Suprapubic skin (tissue), 4 donors: Measurements from ENCODE around the gene ANKH. TPM values are rescaled to one million over a fixed set of nuclear protein-coding genes. Genes with fewer than 3 reads are reported as not detected.

Experiments used
- DNase-seq, 2 donors: peaks; one replicate each; pipeline ENCODE4 v3.0.0-alpha.2; 2019; ENCODE audit warnings: low spot score in 2 of 2
- H3K27ac ChIP-seq: fragments of 200-600 bp; sonication (generic); one replicate; pipeline ENCODE4 v1.5.1; 2019
- H3K27me3 ChIP-seq: fragments of 200-600 bp; sonication (generic); one replicate; pipeline ENCODE4 v1.5.1; 2019
- H3K36me3 ChIP-seq: fragments of 200-600 bp; sonication (generic); one replicate; pipeline ENCODE4 v1.5.1; 2019
- H3K4me1 ChIP-seq: fragments of 200-600 bp; sonication (generic); one replicate; pipeline ENCODE4 v1.5.1; 2019
- H3K4me3 ChIP-seq: fragments of 200-600 bp; sonication (generic); one replicate; pipeline ENCODE4 v1.5.1; 2019; ENCODE audit warnings: mild to moderate bottlenecking
- H3K9me3 ChIP-seq: fragments of 200-600 bp; sonication (generic); one replicate; pipeline ENCODE4 v1.5.1; 2019
- CTCF ChIP-seq, 2 donors: fragments of 200-600 bp in 1 of 2; fragments of 450-650 bp in 1 of 2; sonication (generic) in 1 of 2; IDR thresholded peaks; one replicate each; pipeline ENCODE4 v1.5.1; 2016 to 2019; ENCODE audit warnings: antibody characterized with exemption in 2 of 2, mild to moderate bottlenecking in 1 of 2, moderate library complexity in 1 of 2
- EP300 ChIP-seq: sonication (generic); formaldehyde crosslinking; IDR thresholded peaks from one replicate; pipeline ENCODE4 v1.6.1; 2017; ENCODE audit warnings: antibody characterized with exemption
- POLR2A ChIP-seq, 2 donors: fragments of 450-650 bp; IDR thresholded peaks; one replicate each; pipeline ENCODE4 v1.6.1; 2017; ENCODE audit warnings: antibody characterized with exemption in 2 of 2, mild to moderate bottlenecking in 2 of 2, moderate library complexity in 2 of 2
- POLR2AphosphoS5 ChIP-seq, 3 donors: sonication (generic); formaldehyde crosslinking; IDR thresholded peaks; one replicate each; pipeline ENCODE4 v1.6.1; 2017; ENCODE audit warnings: antibody characterized with exemption in 3 of 3
- WGBS: methylation state at CpG from one replicate; pipeline ENCODE4 v1.1.5; 2018; 5-methylcytosine and 5-hydroxymethylcytosine counted together
- total RNA-seq, 4 donors: library from RNA; depleted of rRNA; stranded (reverse); fragments of >200 nt; gene quantifications; one replicate each; pipeline ENCODE4 v1.1.0, GENCODE V29; 2016

ANKH gene
- total RNA-seq, 4 donors from 2014 or later, result 59.8 to 86.1 (median 70.4) TPM

GRCh38 chr5:14834584-14835550, 36.7 kb downstream of the ANKH start:
- Histone ChIP-seq H3K4me3 (no peak overlapping the region), H3K27ac (no peak overlapping the region), H3K36me3 (no peaks in the 10 kb centered on the region), H3K4me1 (peaks cover 15% of the 10 kb centered on the region), H3K27me3 (no peaks in the 10 kb centered on the region), H3K9me3 (no peaks in the 10 kb centered on the region)
- WGBS, result 81% methylated on average over 11 of the region's 11 CpGs
- TF ChIP-seq POLR2A (IDR thresholded peaks at IDR 0.05) (no peak), CTCF (IDR thresholded peaks at IDR 0.05) (no peak), EP300 (no peak), POLR2AphosphoS5 (IDR thresholded peaks at IDR 0.05) (no peak)
- DNase-seq, result no peak

- no peaks in the 10 kb centered on the region for H3K36me3 ChIP-seq
- H3K27me3 ChIP-seq, result no peaks in the 10 kb centered on the region
- DNase-seq, result no peak
- H3K27ac ChIP-seq, result no peak overlapping the region
- TF ChIP-seq POLR2A (IDR thresholded peaks at IDR 0.05) (no peak), EP300 (no peak), POLR2AphosphoS5 (IDR thresholded peaks at IDR 0.05) (no peak), CTCF (IDR thresholded peaks at IDR 0.05) (no peak)
- no peaks in the 10 kb centered on the region for H3K9me3 ChIP-seq
- 75% methylated on average over 2 of the region's 2 CpGs for WGBS
- no peak overlapping the region for H3K4me3 ChIP-seq
- H3K4me1 ChIP-seq, result peaks cover 15% of the 10 kb centered on the region
Observed at GRCh38 chr5:14834062-14834461, 37.5 kb downstream of the ANKH start.

- TF ChIP-seq POLR2A (IDR thresholded peaks at IDR 0.05) (no peak), CTCF (IDR thresholded peaks at IDR 0.05) (no peak), EP300 (no peak), POLR2AphosphoS5 (IDR thresholded peaks at IDR 0.05) (no peak)
- WGBS, result 100% methylated on average over 2 of the region's 2 CpGs
- H3K4me1 ChIP-seq, result peaks cover 8% of the 10 kb centered on the region
- no peaks in the 10 kb centered on the region for H3K27me3 ChIP-seq
- no peak overlapping the region for H3K27ac ChIP-seq
- H3K36me3 ChIP-seq, result no peaks in the 10 kb centered on the region
- H3K4me3 ChIP-seq, result no peak overlapping the region
- no peak for DNase-seq
- no peaks in the 10 kb centered on the region for H3K9me3 ChIP-seq
Observed at GRCh38 chr5:14831006-14831338, 40.6 kb downstream of the ANKH start.

GRCh38 chr5:14830210-14831005, 41.2 kb downstream of the ANKH start:
- WGBS, result 94% methylated on average over 12 of the region's 12 CpGs
- no peaks in the 10 kb centered on the region for H3K9me3 ChIP-seq
- TF ChIP-seq POLR2AphosphoS5 (IDR thresholded peaks at IDR 0.05) (no peak), EP300 (no peak), CTCF (IDR thresholded peaks at IDR 0.05) (no peak), POLR2A (IDR thresholded peaks at IDR 0.05) (no peak)
- no peak overlapping the region for H3K27ac ChIP-seq
- no peaks in the 10 kb centered on the region for H3K36me3 ChIP-seq
- no peak overlapping the region for H3K4me3 ChIP-seq
- H3K4me1 ChIP-seq, result peaks cover 8% of the 10 kb centered on the region
- no peaks in the 10 kb centered on the region for H3K27me3 ChIP-seq
- no peak for DNase-seq

- no peak overlapping the region for H3K27ac ChIP-seq
- H3K4me3 ChIP-seq, result no peak overlapping the region
- no peaks in the 10 kb centered on the region for H3K9me3 ChIP-seq
- no peaks in the 10 kb centered on the region for H3K27me3 ChIP-seq
- 80% methylated on average over 3 of the region's 3 CpGs for WGBS
- TF ChIP-seq EP300 (no peak), POLR2AphosphoS5 (IDR thresholded peaks at IDR 0.05) (no peak), POLR2A (IDR thresholded peaks at IDR 0.05) (no peak), CTCF (IDR thresholded peaks at IDR 0.05) (no peak)
- H3K4me1 ChIP-seq, result peaks cover 8% of the 10 kb centered on the region
- H3K36me3 ChIP-seq, result no peaks in the 10 kb centered on the region
- DNase-seq, result no peak
Observed at GRCh38 chr5:14829396-14829795, 42.2 kb downstream of the ANKH start.
